Stimulated activated naive CD8-positive, alpha-beta T cell treated with anti-CD3 and anti-CD28 coated beads, Interleukin-15, Interleukin-2, amounts not matched to agents 100 ng/mL and 50 ng/mL, for 24 hours (primary cell): ENCODE data around the gene POLR2F.

Experiments used
- H3K27ac Mint-ChIP-seq: one replicate; pipeline ENCODE4 v1.8.0; 2021; ENCODE audit warnings: mild to moderate bottlenecking, mixed read lengths
- H3K27me3 Mint-ChIP-seq: one replicate; pipeline ENCODE4 v1.8.0; 2021; ENCODE audit warnings: mixed read lengths
- H3K36me3 Mint-ChIP-seq: one replicate; pipeline ENCODE4 v1.8.0; 2021; ENCODE audit warnings: low read depth, mixed read lengths
- H3K4me1 Mint-ChIP-seq: one replicate; pipeline ENCODE4 v1.8.0; 2021; ENCODE audit warnings: low read depth, mixed read lengths
- H3K4me3 Mint-ChIP-seq: one replicate; pipeline ENCODE4 v1.8.0; 2021; ENCODE audit warnings: mild to moderate bottlenecking, mixed read lengths
- H3K9me3 Mint-ChIP-seq: one replicate; pipeline ENCODE4 v1.8.0; 2021; ENCODE audit warnings: mixed read lengths

Gene POLR2F

DNA sequence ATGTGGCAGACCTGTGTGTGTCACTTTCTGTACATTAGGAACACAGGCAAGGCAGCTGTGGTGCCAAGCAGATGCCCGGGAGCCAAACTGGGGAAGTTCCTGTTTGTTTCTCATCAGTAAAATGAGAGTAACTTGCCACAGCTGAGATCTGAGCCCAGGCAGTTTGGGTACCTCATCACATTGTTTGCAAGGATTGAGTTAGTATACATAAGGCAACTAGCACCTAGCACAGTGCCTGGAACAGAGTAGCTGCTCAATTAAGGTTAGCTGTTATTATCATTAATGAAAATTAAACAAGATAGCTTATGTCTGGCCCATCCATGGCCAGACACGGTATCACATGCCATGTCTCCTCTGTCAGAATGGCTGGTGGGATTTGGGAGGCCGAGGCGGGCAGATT lies 23.0 kb downstream of the POLR2F start:
- H3K4me1 Mint-ChIP-seq, result no peaks in the 10 kb centered on the region
- H3K27me3 Mint-ChIP-seq, result no peaks in the 10 kb centered on the region
- H3K4me3 Mint-ChIP-seq, result no peak overlapping the region
- H3K27ac Mint-ChIP-seq, result no peak overlapping the region
- H3K9me3 Mint-ChIP-seq, result no peaks in the 10 kb centered on the region
- H3K36me3 Mint-ChIP-seq, result peaks cover 4% of the 10 kb centered on the region

DNA sequence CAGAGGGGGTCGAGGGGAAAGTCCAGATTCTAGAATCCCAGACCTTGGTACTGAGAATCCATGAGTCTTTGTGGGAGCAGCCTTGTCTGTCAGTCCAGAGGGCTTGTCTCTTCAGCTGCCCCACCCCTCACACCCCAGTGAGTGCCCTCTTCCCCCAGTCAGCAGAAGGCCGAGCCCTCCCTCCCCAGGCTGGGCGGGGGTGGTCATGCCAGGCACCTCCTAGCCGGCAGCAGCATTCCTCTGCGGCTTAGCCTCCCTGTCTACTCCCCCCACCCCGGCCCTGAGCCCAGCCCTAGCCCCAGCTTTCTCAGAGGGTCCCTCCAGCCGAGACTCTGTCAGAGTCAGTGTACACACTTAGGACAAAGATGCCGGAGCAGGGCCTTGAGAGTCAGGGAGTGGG lies 26.3 kb downstream of the POLR2F start:
- Mint-ChIP-seq H3K27ac (no peak overlapping the region), H3K4me3 (no peak overlapping the region), H3K36me3 (peaks cover 4% of the 10 kb centered on the region), H3K4me1 (no peaks in the 10 kb centered on the region), H3K27me3 (no peaks in the 10 kb centered on the region), H3K9me3 (no peaks in the 10 kb centered on the region)

DNA sequence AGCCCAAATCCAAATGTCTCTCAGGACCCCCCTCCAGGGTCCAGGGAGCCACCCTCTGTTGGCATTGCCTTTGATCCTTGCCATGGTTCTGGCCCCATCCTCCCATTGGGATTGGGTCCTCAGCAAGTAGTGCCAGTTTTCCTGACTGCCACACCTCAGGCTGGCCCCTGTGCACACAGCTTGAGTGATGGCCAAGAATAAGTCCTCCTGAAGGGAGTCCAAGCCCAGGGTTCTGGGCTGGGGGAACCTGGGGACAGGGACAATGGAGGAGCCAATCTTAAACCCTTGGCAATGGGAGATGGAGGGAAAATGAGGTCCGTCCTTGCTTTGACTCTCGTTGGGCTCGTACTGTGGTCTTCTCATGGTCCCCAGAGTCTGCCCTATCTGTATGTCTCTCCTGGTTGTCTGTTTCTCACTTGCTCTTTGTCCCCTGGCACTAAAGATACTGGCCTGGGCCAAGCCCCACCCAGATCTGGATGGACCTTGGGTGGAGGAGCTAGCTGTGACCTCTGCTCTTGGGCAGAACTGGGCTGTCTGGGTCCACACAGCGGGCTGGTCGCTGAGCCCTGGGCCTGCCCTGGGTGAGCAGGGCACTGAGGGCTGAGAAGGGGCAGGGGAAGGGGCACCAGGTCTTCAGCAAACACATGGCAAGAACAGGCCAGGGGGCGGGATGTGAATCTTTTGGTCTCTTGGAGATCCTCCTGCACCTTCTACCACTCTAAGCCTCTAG lies 27.9 kb downstream of the POLR2F start:
- H3K36me3 Mint-ChIP-seq, result no peaks in the 10 kb centered on the region
- H3K4me3 Mint-ChIP-seq, result no peak overlapping the region
- H3K27me3 Mint-ChIP-seq, result no peaks in the 10 kb centered on the region
- H3K4me1 Mint-ChIP-seq, result no peaks in the 10 kb centered on the region
- no peaks in the 10 kb centered on the region for H3K9me3 Mint-ChIP-seq
- H3K27ac Mint-ChIP-seq, result no peak overlapping the region

DNA sequence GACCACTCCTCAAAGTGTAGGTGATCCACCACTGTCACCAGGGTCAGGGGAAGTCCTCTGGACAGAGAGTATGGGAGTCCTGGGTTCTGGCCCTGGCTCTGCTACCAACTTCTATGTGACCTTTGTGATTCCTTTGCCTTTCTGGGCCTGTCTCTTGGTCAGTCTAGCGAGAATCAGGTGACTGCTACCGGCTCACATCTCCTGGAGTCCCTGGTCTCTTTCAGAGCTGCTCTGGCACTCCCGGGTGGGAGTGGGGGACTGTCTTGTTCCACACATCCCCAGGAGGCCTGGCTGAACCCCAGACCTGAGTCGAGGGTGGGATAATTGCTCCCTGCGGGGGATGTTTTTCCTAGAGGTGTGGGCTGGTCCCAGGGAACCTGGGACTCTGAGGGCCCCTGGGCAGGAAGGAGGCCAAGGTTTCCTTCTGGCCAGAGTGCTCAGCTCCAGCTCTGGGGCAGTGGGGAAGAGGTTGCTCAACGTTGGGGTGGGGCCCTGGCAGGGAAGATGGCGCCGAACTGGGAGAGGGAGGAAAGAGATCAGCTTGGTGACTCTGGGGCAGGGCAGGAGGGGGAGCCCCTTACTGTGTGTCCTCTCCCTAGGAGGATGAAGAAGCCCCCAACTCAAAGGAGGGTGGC lies 28.8 kb downstream of the POLR2F start:
- Mint-ChIP-seq H3K36me3 (no peaks in the 10 kb centered on the region), H3K4me3 (no peak overlapping the region), H3K27ac (no peak overlapping the region), H3K9me3 (no peaks in the 10 kb centered on the region), H3K27me3 (no peaks in the 10 kb centered on the region), H3K4me1 (no peaks in the 10 kb centered on the region)

DNA sequence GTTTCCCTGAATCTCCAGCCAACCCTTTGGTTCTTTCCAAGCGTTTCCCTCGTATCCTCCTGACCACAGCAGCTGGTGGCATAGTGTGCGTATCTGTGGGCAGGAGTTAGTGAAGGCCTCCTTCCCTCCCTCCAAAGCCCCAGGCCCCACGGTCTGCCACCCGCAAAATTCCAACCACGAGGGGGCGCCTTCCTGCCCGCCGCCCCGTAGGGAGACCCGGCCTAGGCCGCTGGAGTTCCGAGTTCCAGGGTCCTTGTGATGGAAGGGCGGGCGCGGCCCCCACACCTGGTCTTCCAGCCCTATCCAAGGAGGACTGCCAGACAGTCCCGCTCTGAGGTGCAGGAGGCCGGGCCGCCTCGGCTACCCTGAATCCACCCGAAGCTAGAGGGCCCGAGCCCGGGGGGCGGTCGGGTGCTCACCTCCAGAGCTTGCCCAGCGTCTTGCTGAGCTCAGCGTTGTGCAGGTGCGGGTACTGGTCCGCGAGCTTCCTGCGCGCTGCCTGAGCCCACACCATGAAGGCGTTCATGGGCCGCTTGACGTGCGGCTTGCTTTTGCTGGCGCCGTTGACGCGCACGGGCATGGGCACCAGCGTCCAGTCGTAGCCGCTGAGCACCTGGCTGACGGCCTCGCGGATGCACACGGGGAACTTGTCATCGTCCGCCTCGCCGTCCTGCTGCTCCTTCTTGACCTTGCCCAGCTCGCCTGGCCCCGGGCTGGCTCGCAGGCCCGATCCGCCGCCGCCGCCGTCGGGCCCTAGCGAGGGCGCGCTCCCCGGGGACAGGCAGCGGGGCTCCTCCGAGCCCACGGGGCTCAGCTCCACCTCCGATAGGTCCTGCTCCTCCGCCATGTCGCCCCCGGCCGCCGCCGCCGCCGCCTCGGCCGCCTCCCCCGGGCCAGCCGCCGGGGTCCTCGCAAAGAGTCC lies 29.7 kb downstream of the POLR2F start:
- no peaks in the 10 kb centered on the region for H3K27me3 Mint-ChIP-seq
- H3K4me3 Mint-ChIP-seq, result no peak overlapping the region
- no peaks in the 10 kb centered on the region for H3K36me3 Mint-ChIP-seq
- H3K4me1 Mint-ChIP-seq, result no peaks in the 10 kb centered on the region
- H3K27ac Mint-ChIP-seq, result no peak overlapping the region
- no peaks in the 10 kb centered on the region for H3K9me3 Mint-ChIP-seq

DNA sequence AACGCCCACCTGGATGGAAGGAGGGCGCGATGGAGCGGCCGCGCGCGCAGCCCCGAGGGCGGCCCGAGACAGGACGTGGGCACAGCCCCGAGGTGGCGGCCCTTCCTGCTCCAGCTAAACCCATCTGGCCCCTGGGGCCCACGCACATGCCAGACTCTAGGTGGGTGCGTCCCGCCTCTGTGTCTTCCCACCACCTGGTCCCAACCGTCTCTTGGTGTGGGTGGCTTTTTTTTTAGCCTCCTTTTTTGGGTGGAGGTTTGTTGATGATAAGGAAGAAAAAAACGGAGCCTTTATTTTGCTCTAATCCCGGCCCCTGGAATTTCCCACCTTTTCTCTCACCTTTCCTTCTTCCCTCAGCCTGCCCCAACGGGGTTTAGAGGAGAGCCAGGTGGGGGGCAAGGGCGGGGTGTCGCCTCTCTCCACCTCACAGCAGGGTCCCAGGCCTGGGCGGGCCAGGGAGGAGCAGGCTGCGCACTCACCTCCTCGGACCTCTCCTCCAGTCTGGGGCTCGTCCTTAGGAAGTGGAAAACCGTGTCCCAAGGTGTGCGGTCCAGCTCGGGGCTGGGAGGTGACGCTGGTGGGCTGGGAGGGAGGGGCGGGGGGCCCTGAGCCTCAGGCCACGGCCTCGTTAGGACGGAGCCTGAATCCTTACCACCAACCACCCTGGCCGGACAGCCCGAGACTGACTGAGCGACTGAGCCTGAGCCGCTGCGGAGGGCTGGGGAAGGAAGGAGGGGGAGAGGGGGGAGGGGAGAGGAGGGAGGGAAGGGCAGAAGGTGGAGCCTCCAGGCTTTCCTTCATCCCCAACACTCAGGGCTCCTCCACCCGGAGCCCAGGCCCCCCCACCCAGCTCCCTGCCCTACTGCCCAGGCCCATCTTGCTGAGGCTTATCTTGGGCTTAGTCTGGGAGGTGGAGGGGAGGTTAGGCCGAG lies 30.6 kb downstream of the POLR2F start, which contains the start of gene SOX10:
TSS of gene SOX10 (minus strand) at position 696 of the 932 bp plus-strand sequence. CDS start 771 bp downstream, outside the sequence.
- H3K4me3 Mint-ChIP-seq, result no peak within 1 kb of the TSS
- H3K9me3 Mint-ChIP-seq, result no peaks in the 10 kb centered on the region
- no peaks in the 10 kb centered on the region for H3K4me1 Mint-ChIP-seq
- H3K27ac Mint-ChIP-seq, result no peak within 1 kb of the TSS
- no peaks in the 10 kb centered on the region for H3K36me3 Mint-ChIP-seq
- H3K27me3 Mint-ChIP-seq, result no peaks in the 10 kb centered on the region

DNA sequence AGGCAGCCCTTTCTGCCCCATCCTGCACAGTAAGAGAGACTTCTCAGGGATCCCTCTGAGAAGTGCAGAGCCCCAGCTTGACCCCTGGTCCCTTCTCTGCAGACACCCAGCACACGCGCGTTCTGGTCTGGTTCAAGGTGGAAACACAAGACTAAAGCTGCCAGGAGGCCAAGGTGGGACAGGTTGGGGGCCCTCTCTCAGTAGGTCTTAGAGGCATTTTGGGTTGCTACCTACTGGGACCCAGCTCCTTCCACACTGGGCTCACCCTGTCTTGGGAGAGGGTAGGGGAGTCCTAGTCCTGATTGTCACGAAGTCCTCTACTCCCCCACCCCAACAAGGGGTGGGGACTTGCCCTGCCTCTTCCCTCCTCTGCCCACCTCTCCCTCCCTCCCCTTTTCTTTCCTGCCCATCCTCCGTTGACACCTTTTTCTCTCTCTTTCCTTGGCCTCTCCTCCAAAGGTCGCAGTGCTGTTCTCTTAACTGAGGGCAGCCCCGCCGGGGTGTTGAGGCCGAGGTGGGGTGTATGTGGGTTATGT lies 31.6 kb downstream of the POLR2F start:
- Mint-ChIP-seq H3K27ac (no peak overlapping the region), H3K27me3 (no peaks in the 10 kb centered on the region), H3K4me3 (no peak overlapping the region), H3K36me3 (no peaks in the 10 kb centered on the region), H3K4me1 (no peaks in the 10 kb centered on the region), H3K9me3 (no peaks in the 10 kb centered on the region)

DNA sequence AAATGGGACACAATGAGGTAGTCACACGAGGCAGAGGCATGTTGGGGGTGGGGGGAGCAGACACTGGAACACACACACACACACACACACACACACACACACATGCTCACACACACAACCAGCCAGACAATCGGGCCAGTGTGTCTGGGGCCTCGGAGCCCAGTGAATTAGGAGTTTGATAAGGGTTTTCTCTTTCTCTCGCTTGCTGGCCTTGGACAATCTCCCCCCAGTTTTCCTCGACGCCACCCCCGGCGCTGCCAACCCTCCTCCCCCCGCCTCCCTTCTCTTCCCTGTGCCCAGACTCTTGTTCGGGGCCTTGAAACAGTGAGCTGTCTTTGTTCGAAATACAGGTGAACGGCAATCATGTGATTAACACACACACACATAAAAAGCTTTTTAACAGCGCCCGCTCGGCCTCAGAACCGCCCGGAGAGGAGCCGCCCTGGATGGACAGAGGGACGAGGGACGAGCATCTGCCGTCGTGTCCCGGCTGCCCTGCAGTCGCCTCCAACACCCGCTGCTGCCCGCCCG lies 32.3 kb downstream of the POLR2F start:
- no peak overlapping the region for H3K27ac Mint-ChIP-seq
- no peaks in the 10 kb centered on the region for H3K27me3 Mint-ChIP-seq
- H3K4me3 Mint-ChIP-seq, result no peak overlapping the region
- no peaks in the 10 kb centered on the region for H3K4me1 Mint-ChIP-seq
- H3K9me3 Mint-ChIP-seq, result no peaks in the 10 kb centered on the region
- no peaks in the 10 kb centered on the region for H3K36me3 Mint-ChIP-seq

DNA sequence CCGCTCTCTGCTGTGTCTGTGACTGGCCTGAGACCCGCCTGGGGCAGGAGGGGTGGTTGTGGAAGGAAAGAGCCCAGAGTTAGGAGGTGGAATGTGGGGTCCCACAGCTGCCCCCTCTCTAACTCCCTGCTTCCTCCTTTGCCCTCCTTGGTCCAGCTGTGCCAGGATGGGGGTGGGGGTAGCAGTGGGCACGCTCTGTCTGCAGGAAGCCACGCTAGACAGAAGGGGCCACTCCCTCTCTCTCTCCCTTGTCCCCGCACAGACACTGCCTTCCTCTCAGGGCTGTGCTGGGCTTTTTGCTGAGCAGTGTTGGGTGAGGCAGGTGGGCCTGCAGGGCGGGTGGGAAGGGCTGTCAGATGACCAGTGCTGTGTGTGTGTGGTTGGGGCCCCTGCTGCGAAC lies 32.9 kb downstream of the POLR2F start:
- H3K36me3 Mint-ChIP-seq, result no peaks in the 10 kb centered on the region
- H3K4me1 Mint-ChIP-seq, result no peaks in the 10 kb centered on the region
- no peaks in the 10 kb centered on the region for H3K9me3 Mint-ChIP-seq
- H3K27me3 Mint-ChIP-seq, result no peaks in the 10 kb centered on the region
- H3K4me3 Mint-ChIP-seq, result no peak overlapping the region
- no peak overlapping the region for H3K27ac Mint-ChIP-seq

DNA sequence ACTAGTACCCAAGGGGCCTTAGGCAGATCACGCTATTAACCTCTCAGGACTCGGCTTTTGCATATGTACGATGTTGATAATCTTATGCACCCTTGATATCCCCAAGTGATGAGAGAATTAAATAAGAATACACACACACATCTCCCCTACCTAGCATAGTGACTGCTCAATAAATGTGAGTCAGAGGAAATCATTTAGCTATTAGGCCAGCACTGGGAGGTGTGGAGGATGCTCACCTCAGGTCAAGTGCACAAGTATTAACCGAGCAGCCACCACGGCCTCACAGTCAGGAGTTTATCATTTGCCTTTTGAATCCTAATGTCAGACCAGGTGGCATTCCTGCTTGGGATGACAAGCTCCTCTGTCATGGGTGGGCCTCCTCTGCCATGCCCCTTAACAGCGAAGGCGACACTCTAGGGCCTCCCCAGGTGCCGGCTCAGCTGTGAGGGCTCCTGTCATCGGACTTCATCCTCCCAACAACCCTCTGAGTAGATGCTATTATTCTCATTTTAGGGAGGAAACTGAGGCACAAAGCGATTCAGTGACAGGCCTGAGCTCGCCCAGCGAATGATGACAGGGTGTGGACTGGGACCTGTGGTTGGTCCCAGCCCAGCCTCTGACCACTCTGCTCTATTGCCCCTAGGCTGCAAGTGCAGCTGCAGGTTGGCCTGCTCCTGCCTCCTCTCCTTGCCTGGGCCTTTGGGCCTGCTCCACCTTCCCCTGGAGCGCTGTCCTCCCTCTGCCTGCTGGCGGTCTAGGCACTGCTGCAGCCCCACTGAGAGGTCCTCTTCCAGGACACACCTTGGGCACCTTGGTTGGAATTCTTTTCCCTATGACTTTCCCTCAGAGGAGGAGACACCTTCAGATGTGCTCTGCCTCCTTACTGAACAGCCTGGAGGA lies 35.9 kb downstream of the POLR2F start:
- Mint-ChIP-seq H3K9me3 (no peaks in the 10 kb centered on the region), H3K4me1 (peaks cover 3% of the 10 kb centered on the region), H3K36me3 (no peaks in the 10 kb centered on the region), H3K27me3 (no peaks in the 10 kb centered on the region), H3K27ac (no peak overlapping the region), H3K4me3 (no peak overlapping the region)

DNA sequence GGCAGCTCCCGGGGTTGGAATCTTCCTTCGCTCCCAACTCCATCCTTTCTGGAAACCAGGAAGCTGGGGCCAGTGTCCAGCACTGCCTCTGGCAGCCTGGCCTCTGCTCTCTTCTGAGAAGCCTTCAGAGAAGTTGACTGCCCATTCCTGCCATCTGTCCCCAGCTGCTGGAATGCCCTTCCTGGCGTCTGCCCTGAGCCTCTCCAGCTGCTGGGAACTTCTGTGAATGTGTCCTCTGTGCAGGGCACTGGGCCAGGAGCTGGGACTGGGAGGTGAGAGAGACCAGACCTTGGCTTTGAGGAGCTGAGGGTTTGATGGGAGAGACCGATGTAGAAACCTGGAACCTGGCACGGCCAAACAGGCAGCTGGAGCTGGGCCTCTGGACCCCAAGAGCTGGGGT lies 36.8 kb downstream of the POLR2F start:
- Mint-ChIP-seq H3K9me3 (no peaks in the 10 kb centered on the region), H3K4me3 (no peak overlapping the region), H3K4me1 (peaks cover 8% of the 10 kb centered on the region), H3K27me3 (no peaks in the 10 kb centered on the region), H3K36me3 (no peaks in the 10 kb centered on the region), H3K27ac (no peak overlapping the region)

DNA sequence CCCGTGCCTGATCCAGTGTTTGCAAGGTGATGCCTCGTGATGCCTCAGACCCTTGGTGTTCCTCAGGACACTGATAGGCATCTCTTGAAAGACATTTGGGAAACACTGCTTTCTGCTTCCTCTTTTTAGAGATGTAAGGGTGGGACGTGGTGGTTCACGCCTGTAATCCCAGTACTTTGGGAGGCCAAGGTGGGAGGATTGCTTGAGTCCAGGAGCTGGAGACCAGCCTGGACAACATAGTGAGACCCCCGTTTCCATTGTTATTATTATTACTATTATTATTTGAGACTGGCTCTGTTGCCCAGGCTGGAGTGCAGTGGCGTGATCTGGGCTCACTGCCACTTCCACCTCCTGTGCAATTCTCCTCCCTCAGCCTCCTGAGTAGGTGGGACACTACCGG lies 37.4 kb downstream of the POLR2F start:
- H3K27ac Mint-ChIP-seq, result no peak overlapping the region

DNA sequence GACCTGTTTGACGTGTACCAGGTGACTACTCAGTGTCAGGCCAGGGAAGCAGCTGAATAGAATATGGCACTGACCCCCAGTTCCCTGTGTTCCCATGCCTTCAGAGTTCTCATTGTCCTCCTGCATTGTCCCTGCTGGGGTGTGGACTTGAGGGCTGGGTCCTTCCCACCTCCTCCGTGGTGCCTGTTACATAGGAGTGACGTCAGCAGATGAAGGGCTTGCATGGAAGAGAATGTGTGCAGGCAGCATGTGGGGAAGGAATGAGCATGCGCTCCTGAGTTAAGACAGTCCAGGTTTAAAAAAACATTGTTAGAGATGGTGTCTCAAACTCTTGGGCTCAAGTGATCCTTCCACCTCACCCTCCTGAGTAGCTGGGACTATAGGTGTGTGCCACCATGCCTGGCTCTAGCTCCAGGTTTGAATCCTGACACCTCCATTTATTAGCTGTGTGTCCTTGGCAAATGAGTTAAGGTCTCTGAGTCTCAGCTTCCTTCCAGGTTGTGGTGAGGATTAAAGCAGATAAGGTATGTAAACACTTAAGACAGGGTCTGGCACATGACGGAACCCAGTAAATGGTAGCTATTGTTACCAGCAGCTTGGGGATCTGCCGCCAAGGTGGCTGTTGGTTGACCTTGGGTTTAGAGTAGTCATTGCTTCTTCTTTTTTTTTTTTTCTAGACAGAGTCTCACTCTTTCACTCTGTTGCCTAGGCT lies 38.4 kb downstream of the POLR2F start:
- H3K27ac Mint-ChIP-seq, result no peak overlapping the region
- H3K4me3 Mint-ChIP-seq, result no peak overlapping the region
- no peaks in the 10 kb centered on the region for H3K9me3 Mint-ChIP-seq
- no peaks in the 10 kb centered on the region for H3K36me3 Mint-ChIP-seq
- peaks cover 21% of the 10 kb centered on the region for H3K4me1 Mint-ChIP-seq
- H3K27me3 Mint-ChIP-seq, result no peaks in the 10 kb centered on the region

More for the DNA sequence above, 37.4 kb downstream of the POLR2F start:
- H3K27me3 Mint-ChIP-seq, result no peaks in the 10 kb centered on the region
- no peak overlapping the region for H3K4me3 Mint-ChIP-seq
- H3K4me1 Mint-ChIP-seq, result peaks cover 12% of the 10 kb centered on the region
- H3K9me3 Mint-ChIP-seq, result no peaks in the 10 kb centered on the region
- H3K36me3 Mint-ChIP-seq, result no peaks in the 10 kb centered on the region
